ENCODE results near the gene BRF1. TPM values are rescaled to one million over a fixed set of nuclear protein-coding genes. Genes with fewer than 3 reads are reported as not detected.
"Not testable (repeated sequence)": the region's sequence is repeated elsewhere in the genome, so short reads cannot be mapped to it uniquely, and the experiment has no call there.

BRF1 gene
- polyA plus RNA-seq, 3 donors = 16.8 to 20.4 (median 17.8) TPM

GRCh38 chr14:105301103-105301914 lies 508 bp upstream of the BRF1 start:
- WGBS, 3 donors = 5 to 8% (median 8%) methylated on average over 51 to 63 of the region's 65 CpGs
- H3K27ac ChIP-seq (ENCODE audit: low read depth, low read length) = peak overlapping the region; percentile 61

DNA sequence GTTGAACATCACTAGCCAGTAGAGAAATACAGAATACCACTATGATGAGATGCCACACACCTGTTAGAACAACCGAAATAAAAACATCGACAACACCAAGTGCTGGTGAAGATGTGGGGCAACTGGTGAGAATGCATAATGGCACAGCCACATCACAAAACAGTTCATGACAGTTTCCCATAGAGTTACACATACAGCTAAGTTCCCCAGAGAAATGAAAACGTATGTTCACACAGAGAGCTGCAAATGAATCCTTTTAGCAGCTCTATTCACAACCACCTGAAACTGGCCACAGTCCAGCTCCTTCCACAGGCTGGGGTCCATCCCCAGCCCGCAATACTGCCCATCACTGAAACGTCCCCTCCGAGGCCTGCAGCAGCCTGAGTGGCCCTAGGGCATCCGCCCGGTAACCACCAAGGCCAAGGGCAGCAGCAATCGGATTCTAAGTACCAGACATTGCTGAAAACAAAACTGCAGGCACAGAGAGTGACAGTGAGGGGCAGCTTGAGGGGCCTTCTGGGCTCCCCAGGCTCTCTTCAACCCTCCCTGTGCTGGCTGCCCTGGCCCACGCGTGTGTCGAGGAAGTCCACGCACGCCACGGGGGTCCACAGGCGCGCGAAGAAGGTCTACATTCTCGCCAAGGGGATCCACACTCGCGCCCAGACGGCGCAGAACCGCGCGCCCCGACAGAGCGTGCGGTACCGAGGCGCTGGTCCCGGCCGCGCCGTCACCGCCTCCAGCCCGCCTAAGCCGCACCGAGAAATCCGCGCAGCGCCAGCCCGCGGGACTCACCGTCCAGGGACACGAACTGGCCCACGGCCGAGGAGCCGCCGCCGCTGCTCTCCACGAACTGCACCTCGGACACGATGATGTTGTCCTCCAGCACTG lies 903 bp downstream of the BRF1 start:
- 3 to 7% (median 6%) methylated on average over 54 of the region's 54 CpGs for WGBS, 3 donors
- H3K27ac ChIP-seq (ENCODE audit: low read depth, low read length) = peak overlapping the region; percentile 61

DNA sequence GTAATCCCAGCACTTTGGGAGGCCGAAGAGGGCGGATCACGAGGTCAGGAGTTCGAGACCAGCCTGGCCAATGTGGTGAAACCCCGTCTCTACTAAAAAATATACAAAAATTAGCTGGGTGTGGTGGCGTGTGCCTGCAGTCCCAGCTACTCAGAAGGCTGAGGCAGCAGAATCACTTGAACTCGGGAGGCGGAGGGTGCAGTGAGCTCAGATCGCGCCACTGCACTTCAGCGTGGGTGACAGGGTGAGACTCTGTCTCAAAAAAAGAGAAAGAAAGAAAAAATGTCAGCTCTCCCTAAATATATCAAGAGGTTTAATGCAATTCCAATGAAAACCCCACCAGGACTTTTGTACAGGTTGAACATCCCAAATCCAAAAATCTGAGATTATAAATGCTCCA lies 3.5 kb downstream of the BRF1 start:
- not testable (repeated sequence) for H3K27ac ChIP-seq (ENCODE audit: low read depth, low read length)
- 93 to 96% (median 96%) methylated on average over 11 of the region's 11 CpGs for WGBS, 3 donors

GRCh38 chr14:105294142-105294597 lies 6.6 kb downstream of the BRF1 start:
- 33 to 49% (median 46%) methylated on average over 12 to 15 of the region's 15 CpGs for WGBS, 3 donors
- no peak overlapping the region for H3K27ac ChIP-seq (ENCODE audit: low read depth, low read length)

- 47 to 72% (median 49%) methylated on average over 25 to 26 of the region's 26 CpGs for WGBS, 3 donors
- no peak overlapping the region for H3K27ac ChIP-seq (ENCODE audit: low read depth, low read length)
Observed at GRCh38 chr14:105292826-105293711, 7.7 kb downstream of the BRF1 start.

GRCh38 chr14:105290621-105291346 lies 10.0 kb downstream of the BRF1 start:
- H3K27ac ChIP-seq (ENCODE audit: low read depth, low read length) = no peak overlapping the region
- WGBS, 3 donors = 53 to 70% (median 59%) methylated on average over 13 of the region's 13 CpGs

DNA sequence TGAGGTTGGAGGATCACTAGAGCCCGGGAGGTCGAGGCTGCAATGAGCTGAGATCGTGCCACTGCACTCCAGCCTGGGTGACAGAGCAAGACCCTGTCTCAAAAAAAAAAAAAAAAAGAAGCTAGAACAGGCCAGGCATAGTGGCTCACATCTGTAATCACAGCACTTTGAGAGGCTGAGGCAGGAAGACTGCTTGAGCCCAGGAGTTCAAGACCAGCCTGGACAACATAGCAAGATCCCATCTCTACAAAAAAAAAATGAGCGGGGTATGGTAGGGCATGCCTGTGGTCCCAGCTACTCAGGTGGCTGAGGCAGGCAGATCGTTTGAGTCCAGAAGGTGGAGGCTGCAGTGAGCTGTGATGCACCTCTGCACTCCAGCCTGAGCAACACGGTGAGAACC lies 11.9 kb downstream of the BRF1 start:
- 81 to 91% (median 90%) methylated on average over 6 of the region's 6 CpGs for WGBS, 3 donors
- not testable (repeated sequence) for H3K27ac ChIP-seq (ENCODE audit: low read depth, low read length)

- 78 to 84% (median 81%) methylated on average over 24 of the region's 24 CpGs for WGBS, 3 donors
- no peak overlapping the region for H3K27ac ChIP-seq (ENCODE audit: low read depth, low read length)
Observed at GRCh38 chr14:105287249-105288102, 13.3 kb downstream of the BRF1 start.

GRCh38 chr14:105286759-105287144 lies 14.0 kb downstream of the BRF1 start:
- 91 to 98% (median 94%) methylated on average over 9 of the region's 9 CpGs for WGBS, 3 donors
- H3K27ac ChIP-seq (ENCODE audit: low read depth, low read length) = no peak overlapping the region

DNA sequence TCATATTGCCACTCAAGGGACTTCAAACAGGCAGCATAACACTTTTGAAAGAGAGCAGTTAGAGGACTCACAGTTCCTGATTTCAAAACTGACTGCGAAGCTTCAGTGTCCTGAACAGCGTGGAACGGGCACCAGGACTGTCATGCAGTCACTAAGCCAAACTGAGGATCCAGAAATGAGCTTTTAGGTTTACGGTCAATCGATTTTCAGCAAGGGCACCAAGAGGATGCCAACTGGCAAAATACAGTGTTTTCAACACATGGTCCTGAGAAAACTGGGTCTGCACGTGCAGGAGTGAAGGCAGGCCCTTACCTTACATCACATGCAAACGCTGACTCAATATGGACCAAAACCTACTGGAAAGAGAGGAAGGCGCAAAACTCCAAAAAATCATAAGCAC lies 15.6 kb downstream of the BRF1 start:
- H3K27ac ChIP-seq (ENCODE audit: low read depth, low read length) = no peak overlapping the region
- WGBS, 3 donors = 43 to 76% (median 75%) methylated on average over 8 of the region's 8 CpGs

- 38 to 64% (median 48%) methylated on average over 15 of the region's 15 CpGs for WGBS, 3 donors
- H3K27ac ChIP-seq (ENCODE audit: low read depth, low read length) = no peak overlapping the region
Observed at GRCh38 chr14:105283899-105284298, 16.9 kb downstream of the BRF1 start.

GRCh38 chr14:105283028-105283427 lies 17.8 kb downstream of the BRF1 start:
- WGBS, 3 donors = 70 to 88% (median 78%) methylated on average over 10 of the region's 10 CpGs

GRCh38 chr14:105282098-105282725 lies 18.6 kb downstream of the BRF1 start:
- WGBS, 3 donors = 27 to 79% (median 70%) methylated on average over 16 of the region's 16 CpGs
- H3K27ac ChIP-seq (ENCODE audit: low read depth, low read length) = no peak overlapping the region

More at GRCh38 chr14:105283028-105283427, 17.8 kb downstream of the BRF1 start:
- no peak overlapping the region for H3K27ac ChIP-seq (ENCODE audit: low read depth, low read length)

- WGBS, 3 donors = 29 to 66% (median 65%) methylated on average over 23 of the region's 23 CpGs
- H3K27ac ChIP-seq (ENCODE audit: low read depth, low read length) = no peak overlapping the region
Observed at GRCh38 chr14:105281371-105282097, 19.3 kb downstream of the BRF1 start.

DNA sequence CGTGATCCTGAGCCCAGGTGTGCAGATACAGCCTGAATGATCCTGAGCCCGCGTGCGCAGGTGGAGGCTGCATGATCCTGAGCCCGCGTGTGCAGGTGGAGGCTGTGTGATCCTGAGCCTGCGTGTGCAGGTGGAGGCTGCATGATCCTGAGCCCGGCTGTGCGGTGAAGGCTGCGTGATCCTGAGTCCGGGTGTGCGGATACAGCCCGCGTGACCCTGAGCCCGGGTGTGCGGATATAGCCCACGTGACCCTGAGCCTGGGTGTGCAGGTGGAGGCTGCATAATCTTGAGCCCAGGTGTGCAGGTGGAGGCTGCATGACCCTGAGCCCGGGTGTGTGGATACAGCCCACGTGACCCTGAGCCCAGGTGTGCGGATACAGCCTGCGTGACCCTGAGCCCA lies 20.3 kb downstream of the BRF1 start:
- WGBS, 3 donors = 83 to 96% (median 96%) methylated on average over 21 of the region's 21 CpGs
- no peak overlapping the region for H3K27ac ChIP-seq (ENCODE audit: low read depth, low read length)

All from adipose tissue (tissue), 3 donors.